ENCODE data around the gene MOB2. TPM values are rescaled to one million over a fixed set of nuclear protein-coding genes. Genes with fewer than 3 reads are reported as not detected.
A peak's percentile ranks its signal among the peaks of the same experiment; 100 is the strongest.
"Not testable (repeated sequence)": the region's sequence is repeated elsewhere in the genome, so short reads cannot be mapped to it uniquely, and the experiment has no call there.

Gene MOB2
- total RNA-seq, 1 donor from 2014 or later, result 48.7 TPM

GRCh38 chr11:1442163-1442562, 44.4 kb downstream of the MOB2 start:
- intact Hi-C loops (cut with DNase I), result no loop called here
- ATAC-seq (no peak), DNase-seq (ENCODE audit: missing footprints) (no peak)

DNA sequence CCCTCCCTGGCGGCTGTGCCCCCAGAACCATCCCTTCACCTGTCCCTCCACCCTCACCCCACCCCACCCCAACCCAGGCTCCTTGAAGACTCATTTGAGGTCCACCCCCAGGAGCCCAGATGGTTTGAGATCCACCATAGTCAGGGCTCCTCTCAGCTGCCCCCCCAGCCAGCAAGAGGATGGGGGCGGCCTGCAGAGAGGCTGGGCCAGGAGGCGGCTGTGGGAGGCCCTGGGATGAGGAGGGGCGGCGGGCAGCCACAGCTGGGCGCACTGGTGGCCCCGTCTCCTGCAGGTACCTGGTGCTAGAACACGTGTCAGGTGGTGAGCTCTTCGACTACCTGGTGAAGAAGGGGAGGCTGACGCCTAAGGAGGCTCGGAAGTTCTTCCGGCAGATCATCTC, 46.1 kb downstream of the MOB2 start:
- intact Hi-C loops (cut with DNase I), result no loop called here
- DNase-seq (ENCODE audit: missing footprints), result no peak
- no peak for ATAC-seq

- intact Hi-C loops (cut with DNase I), result no loop called here
- ATAC-seq (no peak), DNase-seq (ENCODE audit: missing footprints) (no peak)
Measured at GRCh38 chr11:1440066-1440465, 46.5 kb downstream of the MOB2 start.

GRCh38 chr11:1439341-1439740, 47.2 kb downstream of the MOB2 start:
- ATAC-seq (no peak), DNase-seq (ENCODE audit: missing footprints) (no peak)
- intact Hi-C loops (cut with DNase I), result no loop called here

DNA sequence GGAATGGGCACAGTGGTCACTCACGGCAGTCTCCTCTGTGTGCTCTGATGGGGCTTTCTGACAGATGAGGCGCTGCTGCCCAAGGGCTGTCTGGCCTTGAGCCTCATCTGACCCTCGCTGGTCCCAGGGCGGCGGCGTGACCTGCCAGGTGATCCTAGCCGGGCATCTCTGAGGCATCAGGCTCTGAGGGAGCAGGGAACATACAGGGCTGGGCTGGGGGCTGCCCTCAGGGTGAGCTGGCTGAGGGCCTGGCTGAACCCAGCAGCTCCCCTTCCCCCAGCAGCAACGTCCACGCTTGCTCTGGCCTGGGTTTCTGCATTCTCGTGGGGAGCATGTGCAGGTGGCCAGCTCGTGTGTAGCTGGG, 47.6 kb downstream of the MOB2 start:
- DNase-seq (ENCODE audit: missing footprints) (no peak), ATAC-seq (no peak)
- intact Hi-C loops (cut with DNase I), result no loop called here

DNA sequence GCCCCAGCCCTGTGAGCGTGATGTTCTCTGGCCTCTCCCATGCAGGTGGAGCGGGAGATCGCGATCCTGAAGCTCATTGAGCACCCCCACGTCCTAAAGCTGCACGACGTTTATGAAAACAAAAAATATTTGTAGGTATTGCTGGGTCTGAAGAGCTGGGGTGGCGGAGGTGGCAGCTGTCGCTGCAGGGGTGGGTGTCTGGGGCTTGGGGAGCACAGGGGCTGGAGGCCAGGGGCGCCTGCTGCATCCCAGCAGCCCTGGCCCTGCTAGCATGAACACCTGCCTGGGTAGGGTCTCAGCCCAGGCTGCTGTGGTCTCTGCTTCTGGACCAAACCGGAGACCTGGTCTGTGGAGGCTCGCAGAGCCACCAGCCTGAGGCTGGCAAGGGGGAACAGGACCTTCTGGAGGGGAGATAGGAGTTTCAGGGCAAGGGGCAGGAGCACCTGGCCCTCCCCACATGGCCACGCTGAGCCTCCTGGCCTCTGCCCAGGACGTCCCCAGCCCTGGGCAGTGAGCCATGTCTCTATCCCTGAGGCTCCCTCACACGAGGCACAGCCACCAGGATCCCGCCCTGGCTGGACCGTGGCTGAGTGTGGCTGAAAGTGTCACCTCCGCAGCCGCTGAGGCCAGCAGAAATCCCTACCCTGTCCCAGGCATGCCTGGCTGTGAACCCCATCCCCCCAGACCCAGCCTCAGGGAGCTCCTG, 48.2 kb downstream of the MOB2 start:
- ATAC-seq, result peak; percentile 15
- intact Hi-C loops (cut with DNase I), result no loop called here
- no peak for DNase-seq (ENCODE audit: missing footprints)

DNA sequence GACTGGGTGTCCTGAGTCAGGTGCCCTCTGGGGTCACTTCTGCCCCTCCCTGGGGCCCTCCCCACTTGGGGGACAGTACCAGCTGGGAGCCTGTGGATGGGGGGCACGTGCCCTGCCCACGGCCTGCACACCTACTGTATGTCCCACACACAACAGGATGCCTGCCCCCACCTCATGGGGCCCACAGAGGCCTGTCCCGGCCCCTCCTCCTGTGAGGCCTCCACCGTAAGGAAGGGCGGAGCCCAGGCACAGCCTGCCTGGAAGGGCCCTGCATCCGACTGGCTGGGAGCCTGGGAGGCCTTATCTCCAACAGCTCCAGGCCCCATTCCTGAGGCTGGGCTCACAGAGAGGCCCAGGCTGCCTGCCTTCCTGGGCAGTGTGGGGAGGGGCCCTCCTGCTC, 49.1 kb downstream of the MOB2 start:
- no peak for DNase-seq (ENCODE audit: missing footprints)
- peak; percentile 94 for ATAC-seq
- intact Hi-C loops (cut with DNase I), result no loop called here

- DNase-seq (ENCODE audit: missing footprints) (no peak), ATAC-seq (no peak)
- intact Hi-C loops (cut with DNase I), result no loop called here
Measured at GRCh38 chr11:1436468-1437039, 50.0 kb downstream of the MOB2 start.

DNA sequence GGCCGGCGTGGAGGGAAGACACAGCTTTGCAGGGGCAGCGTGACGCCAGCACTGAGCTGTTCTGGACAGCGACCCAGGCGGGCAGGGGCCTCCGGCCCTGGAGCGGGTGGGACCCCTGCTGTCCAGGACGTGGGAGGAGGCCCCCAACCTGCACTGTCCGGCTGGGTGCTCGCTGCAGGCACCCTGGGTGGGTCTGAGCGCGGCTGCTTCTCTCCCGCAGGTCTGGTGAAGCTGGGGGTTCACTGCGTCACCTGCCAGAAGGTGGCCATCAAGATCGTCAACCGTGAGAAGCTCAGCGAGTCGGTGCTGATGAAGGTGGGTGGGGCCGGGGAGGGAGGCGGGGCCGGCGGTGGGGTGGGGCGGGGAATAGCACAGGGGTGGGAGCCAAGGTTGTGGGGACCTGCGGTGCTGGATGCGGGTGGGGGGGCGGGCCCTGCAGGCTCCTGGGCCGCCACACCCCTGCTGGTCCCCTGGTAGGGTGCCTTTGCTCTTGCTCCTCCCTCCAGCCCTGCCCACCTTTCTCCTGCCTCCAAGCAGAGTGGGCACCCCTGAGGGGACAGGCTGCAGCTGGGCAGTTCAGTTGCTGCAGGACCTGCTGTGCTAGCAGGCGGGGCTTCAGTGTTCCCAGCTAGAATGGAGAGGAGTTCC, 50.6 kb downstream of the MOB2 start:
- intact Hi-C loops (cut with DNase I), result no loop called here

DNA sequence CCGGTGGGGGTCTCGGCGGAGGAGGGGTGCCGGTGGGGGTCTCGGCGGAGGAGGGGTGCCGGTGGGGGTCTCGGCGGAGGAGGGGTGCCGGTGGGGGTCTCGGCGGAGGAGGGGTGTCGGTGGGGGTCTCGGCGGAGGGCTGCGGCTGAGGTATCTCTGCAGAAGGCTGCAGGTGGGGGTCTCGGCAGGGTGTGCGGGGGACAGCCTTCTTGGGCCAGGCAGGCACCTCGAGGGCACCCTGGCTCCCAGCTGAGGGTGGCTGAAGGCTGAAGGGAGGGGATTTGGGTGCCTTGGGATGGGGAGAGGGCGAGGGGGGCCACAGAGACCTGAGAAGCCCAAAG, 51.1 kb downstream of the MOB2 start:
- DNase-seq (ENCODE audit: missing footprints); ATAC-seq; intact Hi-C loops (cut with DNase I): not testable (repeated sequence)

More for the DNA sequence above, 50.6 kb downstream of the MOB2 start:
- ATAC-seq (no peak), DNase-seq (ENCODE audit: missing footprints) (no peak)

- intact Hi-C loops (cut with DNase I), result no loop called here
- ATAC-seq, result no peak
Measured at GRCh38 chr11:1433977-1434640, 52.5 kb downstream of the MOB2 start.

GRCh38 chr11:1433568-1433967, 53.0 kb downstream of the MOB2 start:
- no peak for ATAC-seq

More at GRCh38 chr11:1433977-1434640, 52.5 kb downstream of the MOB2 start:
- no peak for DNase-seq (ENCODE audit: missing footprints)

DNA sequence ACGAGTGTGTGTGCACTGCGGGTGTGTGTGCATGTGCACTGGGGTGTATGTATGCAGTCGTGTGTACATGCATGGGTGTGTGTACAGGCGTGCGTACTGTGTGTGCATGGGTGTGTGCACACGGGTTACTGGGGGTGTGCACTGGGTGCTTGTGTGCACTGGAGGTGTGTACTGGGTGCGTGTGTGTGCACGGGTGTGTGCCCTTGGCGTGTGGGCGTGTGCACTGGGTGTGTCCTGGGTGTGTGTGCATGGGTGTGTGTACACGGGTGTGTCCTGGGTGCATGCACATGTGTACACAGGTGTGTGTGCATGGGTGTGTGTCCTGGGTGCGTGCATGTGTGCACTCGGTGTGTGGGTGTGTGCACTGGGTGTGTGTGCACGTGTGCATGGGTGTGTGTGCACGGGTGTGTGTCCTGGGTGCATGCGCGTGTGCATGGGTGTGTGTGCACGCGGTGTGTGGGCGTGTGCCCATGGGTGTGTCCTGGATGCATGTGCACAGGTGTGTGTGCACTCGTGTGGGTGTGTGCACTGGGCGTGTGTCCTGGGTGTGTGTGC, 57.7 kb downstream of the MOB2 start:
- DNase-seq (ENCODE audit: missing footprints), result no peak
- intact Hi-C loops (cut with DNase I), result no loop called here
- no peak for ATAC-seq

More at GRCh38 chr11:1433568-1433967, 53.0 kb downstream of the MOB2 start:
- intact Hi-C loops (cut with DNase I), result no loop called here
- no peak for DNase-seq (ENCODE audit: missing footprints)

- DNase-seq (ENCODE audit: missing footprints), result no peak
- intact Hi-C loops (cut with DNase I), result no loop called here
- ATAC-seq, result no peak
Measured at GRCh38 chr11:1425439-1425838, 61.1 kb downstream of the MOB2 start.

DNA sequence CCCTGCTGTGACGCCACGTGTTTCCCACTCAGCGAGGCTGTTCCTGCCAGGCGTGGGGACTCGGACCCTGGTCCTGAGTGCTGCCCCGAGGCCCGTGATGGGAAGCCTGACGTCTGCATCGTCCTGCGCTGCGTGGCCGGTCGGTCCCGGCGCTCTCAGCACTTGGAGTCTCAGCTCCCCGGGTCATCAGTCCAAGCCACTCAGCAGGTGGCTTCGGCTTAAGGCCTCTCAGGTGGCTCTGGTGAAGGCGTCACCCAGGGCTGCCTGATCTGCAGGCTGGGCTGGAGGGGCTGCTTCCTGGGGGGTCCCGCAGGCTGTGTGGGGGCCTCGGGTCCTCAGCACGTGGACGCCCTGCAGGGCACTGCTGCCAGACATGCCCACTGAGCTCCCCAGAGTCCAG, 61.6 kb downstream of the MOB2 start:
- intact Hi-C loops (cut with DNase I), result no loop called here
- no peak for ATAC-seq
- DNase-seq (ENCODE audit: missing footprints), result no peak

GRCh38 chr11:1423406-1423805, 63.2 kb downstream of the MOB2 start:
- DNase-seq (ENCODE audit: missing footprints); intact Hi-C loops (cut with DNase I); ATAC-seq: not testable (repeated sequence)

- intact Hi-C loops (cut with DNase I), result no loop called here
- ATAC-seq, result no peak
- no peak for DNase-seq (ENCODE audit: missing footprints)
Measured at GRCh38 chr11:1422981-1423380, 63.6 kb downstream of the MOB2 start.

DNA sequence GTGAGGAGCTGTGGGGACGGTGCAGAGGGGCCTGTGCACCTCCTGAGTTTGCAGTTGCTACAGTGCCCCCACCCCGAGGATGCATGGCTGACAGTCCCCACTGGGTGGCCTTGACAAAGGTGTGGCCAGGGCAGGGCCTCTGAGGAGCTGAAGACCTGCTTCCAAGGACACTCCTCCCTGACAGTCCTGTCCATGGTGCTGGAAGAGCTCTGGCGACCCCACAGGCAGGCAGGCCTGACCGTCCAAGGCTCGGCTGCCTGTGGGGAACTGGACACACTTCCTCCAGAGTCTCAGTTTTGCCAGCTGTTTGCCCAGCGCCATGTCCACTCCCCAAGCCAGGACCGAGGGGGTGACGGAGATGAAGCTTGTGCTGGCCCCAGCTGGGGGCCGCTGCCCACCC, 64.1 kb downstream of the MOB2 start:
- intact Hi-C loops (cut with DNase I), result no loop called here
- DNase-seq (ENCODE audit: missing footprints) (no peak), ATAC-seq (no peak)

- DNase-seq (ENCODE audit: missing footprints), result no peak
- no peak for ATAC-seq
- intact Hi-C loops (cut with DNase I), result no loop called here
Measured at GRCh38 chr11:1421291-1421690, 65.3 kb downstream of the MOB2 start.

DNA sequence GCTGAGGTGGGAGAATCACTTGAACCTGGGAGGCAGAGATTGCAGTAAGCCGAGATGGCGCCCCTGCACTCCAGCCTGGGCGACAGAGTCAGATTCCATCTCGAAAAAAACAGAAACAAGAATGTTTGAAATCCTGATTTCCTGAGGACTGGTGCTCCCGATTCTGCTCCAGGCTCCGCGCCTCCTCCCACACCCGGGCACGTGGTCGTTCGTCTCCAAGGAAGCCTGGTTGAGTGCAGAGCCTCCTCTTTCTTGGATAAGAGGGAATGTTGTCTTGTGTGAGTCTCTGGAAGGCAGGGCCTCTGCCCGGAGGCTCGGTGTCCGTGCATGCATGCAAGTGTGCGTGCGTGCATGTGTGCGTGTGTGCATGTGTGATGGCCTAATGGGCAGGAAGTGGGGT, 66.8 kb downstream of the MOB2 start:
- ATAC-seq (no peak), DNase-seq (ENCODE audit: missing footprints) (no peak)
- intact Hi-C loops (cut with DNase I), result no loop called here
